GM23338 (cell line): Measurements from ENCODE around the gene RAB40B.

Experiments
- CREB1 ChIP-seq: fragments of 250-450 bp; sonication (Bioruptor Pico); IDR thresholded peaks from 2 replicates; pipeline ENCODE4 v1.5.0; 2020; ENCODE audit warnings: low read depth, mild to moderate bottlenecking, moderate library complexity
- EZH2 ChIP-seq: fragments of 200-600 bp; sonication (generic); IDR thresholded peaks from one replicate; pipeline ENCODE4 v1.8.0; 2017; ENCODE audit warnings: antibody characterized with exemption, mild to moderate bottlenecking, low read depth; ENCODE audit not compliant: unreplicated experiment
- EZH2phosphoT487 ChIP-seq: fragments of 200-600 bp; sonication (generic); IDR thresholded peaks from one replicate; pipeline ENCODE4 v1.8.1; 2018; ENCODE audit warnings: antibody characterized with exemption; ENCODE audit not compliant: unreplicated experiment
- JUNB ChIP-seq: IDR thresholded peaks from one replicate; pipeline ENCODE4 v1.6.1; 2016; ENCODE audit warnings: antibody characterized with exemption; ENCODE audit not compliant: unreplicated experiment
- NANOG ChIP-seq: IDR thresholded peaks from 2 replicates; pipeline ENCODE4 v1.6.1; 2016; ENCODE audit warnings: antibody characterized with exemption, borderline replicate concordance
- POLR2AphosphoS5 ChIP-seq: IDR thresholded peaks from 2 replicates; pipeline ENCODE4 v1.6.1; 2016; ENCODE audit warnings: antibody characterized with exemption, low read depth
- STAT1 ChIP-seq: IDR thresholded peaks from one replicate; pipeline ENCODE4 v1.6.1; 2016; ENCODE audit warnings: antibody characterized with exemption; ENCODE audit not compliant: unreplicated experiment
- ZNF114 ChIP-seq: fragments of 250-450 bp; sonication (Bioruptor Pico); IDR thresholded peaks from 2 replicates; pipeline ENCODE4 v1.5.0; 2020; ENCODE audit warnings: mild to moderate bottlenecking, moderate library complexity
- ZNF331 ChIP-seq: fragments of 250-450 bp; sonication (Bioruptor Pico); IDR thresholded peaks from 2 replicates; pipeline ENCODE4 v1.5.0; 2020; ENCODE audit warnings: low read depth, mild to moderate bottlenecking, moderate library complexity
- TF ChIP-seq, protein P1 (sequence below), 2 experiments: fragments of 200-600 bp in 1 of 2; sonication (generic) in 1 of 2; conservative IDR thresholded peaks; 2 replicates each; pipeline versions ENCODE4 v1.5.1 to v1.6.1; 2016 to 2017; ENCODE audit warnings: antibody characterized with exemption in 2 of 2, low read depth in 2 of 2, mild to moderate bottlenecking in 2 of 2, moderate library complexity in 1 of 2
- TF ChIP-seq, protein P2 (sequence below): IDR thresholded peaks from one replicate; pipeline ENCODE4 v1.6.1; 2018; ENCODE audit warnings: antibody characterized with exemption; ENCODE audit not compliant: unreplicated experiment
- TF ChIP-seq, protein P3 (sequence below): IDR thresholded peaks from 2 replicates; pipeline ENCODE4 v1.6.1; 2016; ENCODE audit warnings: antibody characterized with exemption
- TF ChIP-seq, protein P4 (sequence below): fragments of 250-450 bp; sonication (Bioruptor Pico); IDR thresholded peaks from 2 replicates; pipeline ENCODE4 v1.5.0; 2020; ENCODE audit warnings: mild to moderate bottlenecking, moderate library complexity

DNA sequence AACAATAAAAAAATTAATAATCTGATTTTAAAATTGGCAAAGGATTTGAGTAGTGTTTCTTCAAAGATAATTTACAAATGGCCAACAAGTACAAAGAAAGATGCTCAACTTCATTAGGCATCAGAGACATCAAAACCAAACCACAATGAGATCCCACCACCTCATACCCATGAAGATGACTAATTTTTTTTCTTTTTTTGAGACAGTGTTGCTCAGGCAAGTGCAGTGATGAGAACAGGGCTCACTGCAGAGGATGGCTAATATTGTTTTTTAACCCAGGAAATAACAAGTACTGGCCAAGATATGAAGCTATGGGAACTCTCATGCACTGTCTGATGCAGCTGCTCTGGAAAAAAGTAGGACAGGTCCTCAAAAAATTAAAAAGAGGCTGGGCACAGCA lies 65.2 kb downstream of the RAB40B start:
- TF ChIP-seq, protein P1, sequence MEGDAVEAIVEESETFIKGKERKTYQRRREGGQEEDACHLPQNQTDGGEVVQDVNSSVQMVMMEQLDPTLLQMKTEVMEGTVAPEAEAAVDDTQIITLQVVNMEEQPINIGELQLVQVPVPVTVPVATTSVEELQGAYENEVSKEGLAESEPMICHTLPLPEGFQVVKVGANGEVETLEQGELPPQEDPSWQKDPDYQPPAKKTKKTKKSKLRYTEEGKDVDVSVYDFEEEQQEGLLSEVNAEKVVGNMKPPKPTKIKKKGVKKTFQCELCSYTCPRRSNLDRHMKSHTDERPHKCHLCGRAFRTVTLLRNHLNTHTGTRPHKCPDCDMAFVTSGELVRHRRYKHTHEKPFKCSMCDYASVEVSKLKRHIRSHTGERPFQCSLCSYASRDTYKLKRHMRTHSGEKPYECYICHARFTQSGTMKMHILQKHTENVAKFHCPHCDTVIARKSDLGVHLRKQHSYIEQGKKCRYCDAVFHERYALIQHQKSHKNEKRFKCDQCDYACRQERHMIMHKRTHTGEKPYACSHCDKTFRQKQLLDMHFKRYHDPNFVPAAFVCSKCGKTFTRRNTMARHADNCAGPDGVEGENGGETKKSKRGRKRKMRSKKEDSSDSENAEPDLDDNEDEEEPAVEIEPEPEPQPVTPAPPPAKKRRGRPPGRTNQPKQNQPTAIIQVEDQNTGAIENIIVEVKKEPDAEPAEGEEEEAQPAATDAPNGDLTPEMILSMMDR (conservative IDR thresholded peaks at IDR 0.05; ENCODE audit: low read depth in 2 of 2): no peak
- TF ChIP-seq EZH2phosphoT487: no peak
- TF ChIP-seq NANOG: no peak
- TF ChIP-seq, protein P2, sequence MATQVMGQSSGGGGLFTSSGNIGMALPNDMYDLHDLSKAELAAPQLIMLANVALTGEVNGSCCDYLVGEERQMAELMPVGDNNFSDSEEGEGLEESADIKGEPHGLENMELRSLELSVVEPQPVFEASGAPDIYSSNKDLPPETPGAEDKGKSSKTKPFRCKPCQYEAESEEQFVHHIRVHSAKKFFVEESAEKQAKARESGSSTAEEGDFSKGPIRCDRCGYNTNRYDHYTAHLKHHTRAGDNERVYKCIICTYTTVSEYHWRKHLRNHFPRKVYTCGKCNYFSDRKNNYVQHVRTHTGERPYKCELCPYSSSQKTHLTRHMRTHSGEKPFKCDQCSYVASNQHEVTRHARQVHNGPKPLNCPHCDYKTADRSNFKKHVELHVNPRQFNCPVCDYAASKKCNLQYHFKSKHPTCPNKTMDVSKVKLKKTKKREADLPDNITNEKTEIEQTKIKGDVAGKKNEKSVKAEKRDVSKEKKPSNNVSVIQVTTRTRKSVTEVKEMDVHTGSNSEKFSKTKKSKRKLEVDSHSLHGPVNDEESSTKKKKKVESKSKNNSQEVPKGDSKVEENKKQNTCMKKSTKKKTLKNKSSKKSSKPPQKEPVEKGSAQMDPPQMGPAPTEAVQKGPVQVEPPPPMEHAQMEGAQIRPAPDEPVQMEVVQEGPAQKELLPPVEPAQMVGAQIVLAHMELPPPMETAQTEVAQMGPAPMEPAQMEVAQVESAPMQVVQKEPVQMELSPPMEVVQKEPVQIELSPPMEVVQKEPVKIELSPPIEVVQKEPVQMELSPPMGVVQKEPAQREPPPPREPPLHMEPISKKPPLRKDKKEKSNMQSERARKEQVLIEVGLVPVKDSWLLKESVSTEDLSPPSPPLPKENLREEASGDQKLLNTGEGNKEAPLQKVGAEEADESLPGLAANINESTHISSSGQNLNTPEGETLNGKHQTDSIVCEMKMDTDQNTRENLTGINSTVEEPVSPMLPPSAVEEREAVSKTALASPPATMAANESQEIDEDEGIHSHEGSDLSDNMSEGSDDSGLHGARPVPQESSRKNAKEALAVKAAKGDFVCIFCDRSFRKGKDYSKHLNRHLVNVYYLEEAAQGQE: no peak
- TF ChIP-seq ZNF114: no peak
- TF ChIP-seq EZH2: no peak
- no peak for TF ChIP-seq POLR2AphosphoS5
- no peak for TF ChIP-seq CREB1 (CRISPR knock-in tag)
- TF ChIP-seq JUNB: no peak
- TF ChIP-seq STAT1: no peak
- TF ChIP-seq, protein P3, sequence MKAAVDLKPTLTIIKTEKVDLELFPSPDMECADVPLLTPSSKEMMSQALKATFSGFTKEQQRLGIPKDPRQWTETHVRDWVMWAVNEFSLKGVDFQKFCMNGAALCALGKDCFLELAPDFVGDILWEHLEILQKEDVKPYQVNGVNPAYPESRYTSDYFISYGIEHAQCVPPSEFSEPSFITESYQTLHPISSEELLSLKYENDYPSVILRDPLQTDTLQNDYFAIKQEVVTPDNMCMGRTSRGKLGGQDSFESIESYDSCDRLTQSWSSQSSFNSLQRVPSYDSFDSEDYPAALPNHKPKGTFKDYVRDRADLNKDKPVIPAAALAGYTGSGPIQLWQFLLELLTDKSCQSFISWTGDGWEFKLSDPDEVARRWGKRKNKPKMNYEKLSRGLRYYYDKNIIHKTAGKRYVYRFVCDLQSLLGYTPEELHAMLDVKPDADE: no peak
- no peak for TF ChIP-seq ZNF331 (CRISPR knock-in tag)
- TF ChIP-seq, protein P4, sequence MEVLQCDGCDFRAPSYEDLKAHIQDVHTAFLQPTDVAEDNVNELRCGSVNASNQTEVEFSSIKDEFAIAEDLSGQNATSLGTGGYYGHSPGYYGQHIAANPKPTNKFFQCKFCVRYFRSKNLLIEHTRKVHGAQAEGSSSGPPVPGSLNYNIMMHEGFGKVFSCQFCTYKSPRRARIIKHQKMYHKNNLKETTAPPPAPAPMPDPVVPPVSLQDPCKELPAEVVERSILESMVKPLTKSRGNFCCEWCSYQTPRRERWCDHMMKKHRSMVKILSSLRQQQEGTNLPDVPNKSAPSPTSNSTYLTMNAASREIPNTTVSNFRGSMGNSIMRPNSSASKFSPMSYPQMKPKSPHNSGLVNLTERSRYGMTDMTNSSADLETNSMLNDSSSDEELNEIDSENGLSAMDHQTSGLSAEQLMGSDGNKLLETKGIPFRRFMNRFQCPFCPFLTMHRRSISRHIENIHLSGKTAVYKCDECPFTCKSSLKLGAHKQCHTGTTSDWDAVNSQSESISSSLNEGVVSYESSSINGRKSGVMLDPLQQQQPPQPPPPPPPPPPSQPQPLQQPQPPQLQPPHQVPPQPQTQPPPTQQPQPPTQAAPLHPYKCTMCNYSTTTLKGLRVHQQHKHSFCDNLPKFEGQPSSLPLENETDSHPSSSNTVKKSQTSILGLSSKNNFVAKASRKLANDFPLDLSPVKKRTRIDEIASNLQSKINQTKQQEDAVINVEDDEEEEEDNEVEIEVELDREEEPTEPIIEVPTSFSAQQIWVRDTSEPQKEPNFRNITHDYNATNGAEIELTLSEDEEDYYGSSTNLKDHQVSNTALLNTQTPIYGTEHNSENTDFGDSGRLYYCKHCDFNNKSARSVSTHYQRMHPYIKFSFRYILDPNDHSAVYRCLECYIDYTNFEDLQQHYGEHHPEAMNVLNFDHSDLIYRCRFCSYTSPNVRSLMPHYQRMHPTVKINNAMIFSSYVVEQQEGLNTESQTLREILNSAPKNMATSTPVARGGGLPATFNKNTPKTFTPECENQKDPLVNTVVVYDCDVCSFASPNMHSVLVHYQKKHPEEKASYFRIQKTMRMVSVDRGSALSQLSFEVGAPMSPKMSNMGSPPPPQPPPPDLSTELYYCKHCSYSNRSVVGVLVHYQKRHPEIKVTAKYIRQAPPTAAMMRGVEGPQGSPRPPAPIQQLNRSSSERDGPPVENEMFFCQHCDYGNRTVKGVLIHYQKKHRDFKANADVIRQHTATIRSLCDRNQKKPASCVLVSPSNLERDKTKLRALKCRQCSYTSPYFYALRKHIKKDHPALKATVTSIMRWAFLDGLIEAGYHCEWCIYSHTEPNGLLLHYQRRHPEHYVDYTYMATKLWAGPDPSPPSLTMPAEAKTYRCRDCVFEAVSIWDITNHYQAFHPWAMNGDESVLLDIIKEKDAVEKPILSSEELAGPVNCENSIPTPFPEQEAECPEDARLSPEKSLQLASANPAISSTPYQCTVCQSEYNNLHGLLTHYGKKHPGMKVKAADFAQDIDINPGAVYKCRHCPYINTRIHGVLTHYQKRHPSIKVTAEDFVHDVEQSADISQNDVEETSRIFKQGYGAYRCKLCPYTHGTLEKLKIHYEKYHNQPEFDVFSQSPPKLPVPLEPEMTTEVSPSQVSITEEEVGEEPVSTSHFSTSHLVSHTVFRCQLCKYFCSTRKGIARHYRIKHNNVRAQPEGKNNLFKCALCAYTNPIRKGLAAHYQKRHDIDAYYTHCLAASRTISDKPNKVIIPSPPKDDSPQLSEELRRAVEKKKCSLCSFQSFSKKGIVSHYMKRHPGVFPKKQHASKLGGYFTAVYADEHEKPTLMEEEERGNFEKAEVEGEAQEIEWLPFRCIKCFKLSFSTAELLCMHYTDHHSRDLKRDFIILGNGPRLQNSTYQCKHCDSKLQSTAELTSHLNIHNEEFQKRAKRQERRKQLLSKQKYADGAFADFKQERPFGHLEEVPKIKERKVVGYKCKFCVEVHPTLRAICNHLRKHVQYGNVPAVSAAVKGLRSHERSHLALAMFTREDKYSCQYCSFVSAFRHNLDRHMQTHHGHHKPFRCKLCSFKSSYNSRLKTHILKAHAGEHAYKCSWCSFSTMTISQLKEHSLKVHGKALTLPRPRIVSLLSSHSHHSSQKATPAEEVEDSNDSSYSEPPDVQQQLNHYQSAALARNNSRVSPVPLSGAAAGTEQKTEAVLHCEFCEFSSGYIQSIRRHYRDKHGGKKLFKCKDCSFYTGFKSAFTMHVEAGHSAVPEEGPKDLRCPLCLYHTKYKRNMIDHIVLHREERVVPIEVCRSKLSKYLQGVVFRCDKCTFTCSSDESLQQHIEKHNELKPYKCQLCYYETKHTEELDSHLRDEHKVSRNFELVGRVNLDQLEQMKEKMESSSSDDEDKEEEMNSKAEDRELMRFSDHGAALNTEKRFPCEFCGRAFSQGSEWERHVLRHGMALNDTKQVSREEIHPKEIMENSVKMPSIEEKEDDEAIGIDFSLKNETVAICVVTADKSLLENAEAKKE (CRISPR knock-in tag): no peak
